Panc1 (cell line): ENCODE measurements around the gene GALNT14. TPM values are rescaled to one million over a fixed set of nuclear protein-coding genes. Genes with fewer than 3 reads are reported as not detected.

Experiments
- ATAC-seq: fragments of 200-7000 bp; cut with Tn5 transposase; 2 replicates; pipeline ENCODE4 v1.9.1; 2020; ENCODE audit warnings: mild to moderate bottlenecking, moderate library complexity
- BruUV-seq: library from RNA; stranded (reverse); fragments of 400-500 nt; replicated peaks from 2 replicates; lab custom pipeline; 2021; lab: Mats Ljungman, UMichigan
- CTCF ChIA-PET: fragments of 300-600 bp; sonication (Branson Sonifier 250); formaldehyde crosslinking; loops from one replicate; lab custom pipeline; 2022; ENCODE audit warnings: antibody characterized with exemption; lab: Charles Lee
- POLR2A ChIA-PET: fragments of 300-600 bp; sonication (Branson Sonifier 250); formaldehyde crosslinking; loops from one replicate; lab custom pipeline; 2022; ENCODE audit warnings: antibody characterized with exemption; lab: Charles Lee
- DNase-seq: peaks from one replicate; pipeline ENCODE4 v3.0.0-alpha.2; 2010; ENCODE audit warnings: low read depth, low spot score
- H3K27ac ChIP-seq: 2 replicates; pipeline ENCODE4 v1.5.1; 2011; ENCODE audit warnings: mild to moderate bottlenecking, low read length, inconsistent platforms
- H3K27me3 ChIP-seq: fragments of 200-500 bp; sonication (Bioruptor generic); 2 replicates; pipeline ENCODE4 v1.6.0; 2014; ENCODE audit warnings: low read length, inconsistent platforms; ENCODE audit not compliant: control insufficient read depth, insufficient read depth
- H3K36me3 ChIP-seq: fragments of 200-500 bp; sonication (Bioruptor generic); 2 replicates; pipeline ENCODE4 v1.5.1; 2014; ENCODE audit warnings: inconsistent platforms, mild to moderate bottlenecking, low read length, moderate library complexity; ENCODE audit not compliant: control insufficient read depth, insufficient read depth
- H3K4me1 ChIP-seq: 2 replicates; pipeline ENCODE4 v1.5.1; 2011; ENCODE audit warnings: inconsistent platforms, mild to moderate bottlenecking, low read length, moderate library complexity; ENCODE audit not compliant: control insufficient read depth, insufficient read depth
- H3K4me3 ChIP-seq, 2 experiments: 2 replicates each; pipeline ENCODE4 v1.5.1; 2011 to 2012; ENCODE audit warnings: low read depth in 2 of 2, low read length in 2 of 2, mild to moderate bottlenecking in 2 of 2, inconsistent platforms in 1 of 2, moderate library complexity in 1 of 2
- H3K9me3 ChIP-seq: fragments of 200-500 bp; sonication (Bioruptor generic); 2 replicates; pipeline ENCODE4 v1.5.1; 2014; ENCODE audit warnings: low read depth, mild to moderate bottlenecking, inconsistent platforms, low read length, moderate library complexity; ENCODE audit not compliant: control insufficient read depth, insufficient read depth
- POLR2AphosphoS5 ChIP-seq: IDR thresholded peaks from 2 replicates; pipeline ENCODE4 v1.6.1; 2012; ENCODE audit warnings: mild to moderate bottlenecking, low read depth, low read length, moderate library complexity
- SIN3A ChIP-seq: IDR thresholded peaks from 2 replicates; pipeline ENCODE4 v1.6.1; 2012; ENCODE audit warnings: low read depth, mild to moderate bottlenecking, low read length, moderate library complexity, borderline replicate concordance; ENCODE audit not compliant: insufficient read depth
- TCF7L2 ChIP-seq: IDR thresholded peaks from 2 replicates; pipeline ENCODE4 v1.6.1; 2011; ENCODE audit warnings: mild to moderate bottlenecking, low read depth, low read length, inconsistent platforms
- in situ Hi-C: cut with HindIII; loops from 2 replicates; pipeline ENCODE4 v1.10.0; 2016; ENCODE audit warnings: low sequenced_read_pairs, low pct_unique_long_range_greater_than_20kb
- intact Hi-C: fragments of 100-400 bp; cut with micrococcal nuclease; formaldehyde crosslinking; loops from one replicate; pipeline ENCODE4 v1.10.0; 2022; ENCODE audit not compliant: unreplicated experiment
- total RNA-seq: library from RNA; stranded (reverse); gene quantifications from one replicate; pipeline ENCODE4 v1.2.1, GENCODE V29; 2021; ENCODE audit not compliant: unreplicated experiment
- TF ChIP-seq, protein P1 (sequence below), 2 experiments: IDR thresholded peaks; 2 replicates each; pipeline ENCODE4 v1.6.1; 2011 to 2012; ENCODE audit warnings: low read depth in 2 of 2, control low read depth in 1 of 2, low read length in 1 of 2, mild to moderate bottlenecking in 1 of 2, moderate library complexity in 1 of 2; ENCODE audit not compliant: insufficient read depth in 1 of 2
- TF ChIP-seq, protein P2 (sequence below): fragments of 450-650 bp; IDR thresholded peaks from 2 replicates; pipeline ENCODE4 v1.5.1; 2017; ENCODE audit warnings: mild to moderate bottlenecking

GALNT14 gene
- total RNA-seq, 1 experiment from 2014 or later, result 0.67 TPM

DNA sequence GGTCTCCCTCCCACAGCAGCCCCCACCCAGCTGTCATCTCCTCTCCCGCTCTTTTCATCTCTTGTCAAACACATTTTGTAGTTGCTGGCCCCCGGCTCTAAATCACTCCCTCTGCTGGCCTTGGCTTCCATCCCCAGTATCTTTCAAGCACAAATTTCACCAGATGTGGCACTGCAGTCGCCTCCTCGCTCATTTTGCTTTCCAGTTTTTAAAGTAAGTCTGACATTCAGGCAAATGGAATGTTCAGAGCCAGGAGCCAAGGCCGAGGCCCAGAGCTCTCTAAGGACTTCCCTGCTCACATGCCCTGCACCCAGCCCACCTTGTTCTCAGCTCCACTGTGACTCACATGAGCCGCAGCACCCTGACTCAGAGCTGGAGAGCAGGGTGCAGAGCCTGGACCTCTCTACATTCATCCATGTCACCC, 158.4 kb downstream of the GALNT14 start:
- no peaks in the 10 kb centered on the region for H3K4me1 ChIP-seq

DNA sequence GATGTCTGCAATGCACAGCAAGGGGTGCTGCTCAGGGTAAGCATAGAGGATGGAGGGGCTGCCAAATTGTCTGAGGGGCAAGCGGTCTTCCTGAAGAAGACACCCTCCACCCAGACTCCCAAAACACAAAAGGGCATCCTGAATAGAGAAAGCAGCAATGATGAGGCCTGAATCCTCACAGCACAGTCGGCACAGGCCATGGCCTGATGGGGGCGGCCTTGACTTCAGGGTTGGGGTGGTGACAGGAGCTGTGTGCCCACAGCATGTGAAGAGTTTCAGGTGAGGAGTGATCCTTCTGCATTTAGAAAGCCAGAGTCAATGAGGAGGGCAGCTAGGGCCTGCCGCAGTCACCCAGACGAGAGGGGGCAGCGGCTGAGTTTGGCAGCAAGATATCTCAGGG, 159.4 kb downstream of the GALNT14 start:
- ATAC-seq (no peak), DNase-seq (no peak)
- TF ChIP-seq SIN3A (no peak), POLR2AphosphoS5 (no peak), TCF7L2 (no peak)
- TF ChIP-seq, protein P1, sequence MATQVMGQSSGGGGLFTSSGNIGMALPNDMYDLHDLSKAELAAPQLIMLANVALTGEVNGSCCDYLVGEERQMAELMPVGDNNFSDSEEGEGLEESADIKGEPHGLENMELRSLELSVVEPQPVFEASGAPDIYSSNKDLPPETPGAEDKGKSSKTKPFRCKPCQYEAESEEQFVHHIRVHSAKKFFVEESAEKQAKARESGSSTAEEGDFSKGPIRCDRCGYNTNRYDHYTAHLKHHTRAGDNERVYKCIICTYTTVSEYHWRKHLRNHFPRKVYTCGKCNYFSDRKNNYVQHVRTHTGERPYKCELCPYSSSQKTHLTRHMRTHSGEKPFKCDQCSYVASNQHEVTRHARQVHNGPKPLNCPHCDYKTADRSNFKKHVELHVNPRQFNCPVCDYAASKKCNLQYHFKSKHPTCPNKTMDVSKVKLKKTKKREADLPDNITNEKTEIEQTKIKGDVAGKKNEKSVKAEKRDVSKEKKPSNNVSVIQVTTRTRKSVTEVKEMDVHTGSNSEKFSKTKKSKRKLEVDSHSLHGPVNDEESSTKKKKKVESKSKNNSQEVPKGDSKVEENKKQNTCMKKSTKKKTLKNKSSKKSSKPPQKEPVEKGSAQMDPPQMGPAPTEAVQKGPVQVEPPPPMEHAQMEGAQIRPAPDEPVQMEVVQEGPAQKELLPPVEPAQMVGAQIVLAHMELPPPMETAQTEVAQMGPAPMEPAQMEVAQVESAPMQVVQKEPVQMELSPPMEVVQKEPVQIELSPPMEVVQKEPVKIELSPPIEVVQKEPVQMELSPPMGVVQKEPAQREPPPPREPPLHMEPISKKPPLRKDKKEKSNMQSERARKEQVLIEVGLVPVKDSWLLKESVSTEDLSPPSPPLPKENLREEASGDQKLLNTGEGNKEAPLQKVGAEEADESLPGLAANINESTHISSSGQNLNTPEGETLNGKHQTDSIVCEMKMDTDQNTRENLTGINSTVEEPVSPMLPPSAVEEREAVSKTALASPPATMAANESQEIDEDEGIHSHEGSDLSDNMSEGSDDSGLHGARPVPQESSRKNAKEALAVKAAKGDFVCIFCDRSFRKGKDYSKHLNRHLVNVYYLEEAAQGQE (IDR thresholded peaks at IDR 0.05; ENCODE audit: insufficient read depth in 1 of 2, low read depth in 2 of 2, low read length in 1 of 2), result no peak
- TF ChIP-seq, protein P2, sequence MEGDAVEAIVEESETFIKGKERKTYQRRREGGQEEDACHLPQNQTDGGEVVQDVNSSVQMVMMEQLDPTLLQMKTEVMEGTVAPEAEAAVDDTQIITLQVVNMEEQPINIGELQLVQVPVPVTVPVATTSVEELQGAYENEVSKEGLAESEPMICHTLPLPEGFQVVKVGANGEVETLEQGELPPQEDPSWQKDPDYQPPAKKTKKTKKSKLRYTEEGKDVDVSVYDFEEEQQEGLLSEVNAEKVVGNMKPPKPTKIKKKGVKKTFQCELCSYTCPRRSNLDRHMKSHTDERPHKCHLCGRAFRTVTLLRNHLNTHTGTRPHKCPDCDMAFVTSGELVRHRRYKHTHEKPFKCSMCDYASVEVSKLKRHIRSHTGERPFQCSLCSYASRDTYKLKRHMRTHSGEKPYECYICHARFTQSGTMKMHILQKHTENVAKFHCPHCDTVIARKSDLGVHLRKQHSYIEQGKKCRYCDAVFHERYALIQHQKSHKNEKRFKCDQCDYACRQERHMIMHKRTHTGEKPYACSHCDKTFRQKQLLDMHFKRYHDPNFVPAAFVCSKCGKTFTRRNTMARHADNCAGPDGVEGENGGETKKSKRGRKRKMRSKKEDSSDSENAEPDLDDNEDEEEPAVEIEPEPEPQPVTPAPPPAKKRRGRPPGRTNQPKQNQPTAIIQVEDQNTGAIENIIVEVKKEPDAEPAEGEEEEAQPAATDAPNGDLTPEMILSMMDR, result no peak
- Histone ChIP-seq H3K4me3 (no peak overlapping the region), H3K27me3 (no peaks in the 10 kb centered on the region; the same call in 1 of the 2 replicates), H3K4me1 (no peaks in the 10 kb centered on the region), H3K9me3 (no peaks in the 10 kb centered on the region), H3K36me3 (no peaks in the 10 kb centered on the region), H3K27ac (no peak overlapping the region)
- CTCF ChIA-PET, result no interaction called here
- no TSS peak for BruUV-seq
- in situ Hi-C loops, result no loop called here
- POLR2A ChIA-PET, result no interaction called here
- intact Hi-C loops, result no loop called here

More for the DNA sequence above, 158.4 kb downstream of the GALNT14 start:
- Histone ChIP-seq H3K9me3 (no peaks in the 10 kb centered on the region), H3K27ac (no peak overlapping the region), H3K36me3 (no peaks in the 10 kb centered on the region), H3K27me3 (no peaks in the 10 kb centered on the region; the same call in 1 of the 2 replicates), H3K4me3 (no peak overlapping the region)
- ATAC-seq (no peak), DNase-seq (no peak)
- TF ChIP-seq, protein P1 (IDR thresholded peaks at IDR 0.05; ENCODE audit: insufficient read depth in 1 of 2, low read depth in 2 of 2, low read length in 1 of 2), result no peak
- TF ChIP-seq TCF7L2, result no peak
- no peak for TF ChIP-seq POLR2AphosphoS5
- TF ChIP-seq, protein P2, result peak; percentile 26; the same call in 1 of the 2 replicates
- TF ChIP-seq SIN3A, result no peak
- POLR2A ChIA-PET, result no interaction called here
- BruUV-seq, result no TSS peak
- CTCF ChIA-PET, result no interaction called here
- intact Hi-C loops (no loop called here), in situ Hi-C loops (no loop called here)
